ENCODE measurements around the gene MUC7.
"Not testable (repeated sequence)": the region's sequence is repeated elsewhere in the genome, so short reads cannot be mapped to it uniquely, and the experiment has no call there.

Gene MUC7

DNA sequence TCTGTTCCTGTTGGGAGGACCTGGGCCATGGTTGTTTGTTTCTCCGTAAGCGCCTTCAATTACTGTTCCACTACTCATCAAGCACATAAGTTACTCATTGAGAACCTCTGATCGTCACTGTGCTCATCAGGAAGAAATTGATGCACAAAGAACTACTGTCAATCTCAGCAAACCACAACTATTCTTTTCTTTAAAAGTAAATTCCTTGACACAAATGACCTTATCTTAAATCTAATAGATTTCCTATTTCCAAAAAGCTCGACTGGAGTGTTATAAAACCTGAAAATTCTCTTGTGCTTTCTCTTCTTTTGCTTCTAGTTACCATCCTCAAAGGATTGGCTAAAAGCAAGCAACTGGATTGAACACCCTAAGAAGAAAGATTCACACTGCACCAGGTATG is at the start of gene MUC7:
MUC7 (plus strand) TSS at position 301 of the 400 bp plus-strand sequence. CDS start 1,825 bp downstream, outside the sequence.
- DNase-seq (ENCODE audit: low read depth): no peak

- DNase-seq (ENCODE audit: low read depth): no peak
These were observed 46.7 kb upstream of the MUC7 start for GRCh38 chr4:70425306-70425705.

- DNase-seq (ENCODE audit: low read depth): no peak
These were observed 45.2 kb upstream of the MUC7 start for GRCh38 chr4:70426789-70427188.

GRCh38 chr4:70437197-70437596 is 34.8 kb upstream of the MUC7 start:
- DNase-seq (ENCODE audit: low read depth): no peak

DNA sequence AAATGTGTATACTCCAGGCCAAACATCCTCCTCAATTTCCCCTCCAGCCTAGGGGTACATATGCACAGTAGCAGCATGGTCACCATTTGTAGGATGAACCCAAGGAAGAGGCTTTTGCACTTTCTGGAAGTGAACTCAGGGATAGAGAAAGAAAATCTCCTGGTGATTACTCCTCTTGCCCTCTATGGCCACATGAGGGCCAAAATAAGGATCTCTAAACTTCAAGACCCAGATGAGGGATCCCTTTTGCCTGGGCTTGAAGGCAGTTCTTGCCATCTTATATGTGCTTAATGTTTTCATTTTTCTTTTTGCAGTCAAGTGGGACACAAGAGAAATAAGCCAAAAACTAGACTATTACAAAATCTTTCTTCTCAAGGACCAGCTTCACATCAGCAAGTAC is 29.5 kb upstream of the MUC7 start:
- no peak for DNase-seq (ENCODE audit: low read depth)

GRCh38 chr4:70443329-70443728 is 28.7 kb upstream of the MUC7 start:
- DNase-seq (ENCODE audit: low read depth): no peak

DNA sequence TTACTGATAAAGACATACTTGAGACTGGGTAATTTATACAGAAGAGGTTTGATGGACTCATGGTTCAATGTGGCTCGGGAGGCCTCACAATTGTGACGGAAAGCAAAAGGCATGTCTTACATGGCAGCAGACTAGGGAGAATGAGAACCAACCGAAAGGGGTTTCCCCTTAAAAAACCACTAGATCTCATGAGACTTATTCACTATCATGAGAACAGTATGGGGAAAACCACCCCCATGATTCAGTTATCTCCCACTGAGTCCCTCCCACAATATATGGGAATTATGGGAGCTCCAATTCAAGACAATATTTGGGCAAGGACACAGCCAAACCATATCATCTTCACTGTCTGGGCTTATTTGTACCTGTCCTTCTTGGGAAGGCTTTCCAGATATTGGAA is 22.8 kb upstream of the MUC7 start:
- no peak for DNase-seq (ENCODE audit: low read depth)

- no peak for DNase-seq (ENCODE audit: low read depth)
These were observed 19.1 kb upstream of the MUC7 start for GRCh38 chr4:70452946-70453345.

GRCh38 chr4:70463335-70463734 is 8.7 kb upstream of the MUC7 start:
- no peak for DNase-seq (ENCODE audit: low read depth)

DNA sequence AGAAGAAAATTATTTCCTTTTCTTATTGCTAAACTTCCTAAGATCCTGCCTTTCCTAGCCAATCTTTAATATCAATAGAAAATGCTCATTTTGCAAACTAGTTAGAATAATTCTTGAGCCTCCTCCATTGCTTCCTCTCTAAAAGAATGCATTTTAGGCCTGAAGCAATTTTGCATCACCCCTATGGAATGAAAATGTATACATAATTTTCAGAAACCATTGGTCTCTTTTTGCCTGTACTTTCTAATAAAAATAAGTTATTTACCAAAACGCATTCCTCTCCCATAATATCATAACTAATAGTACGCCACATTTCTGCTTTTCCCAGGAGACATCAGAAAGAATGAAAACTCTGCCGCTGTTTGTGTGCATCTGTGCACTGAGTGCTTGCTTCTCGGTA is 1.7 kb downstream of the MUC7 start:
- no peak for DNase-seq (ENCODE audit: low read depth)

DNA sequence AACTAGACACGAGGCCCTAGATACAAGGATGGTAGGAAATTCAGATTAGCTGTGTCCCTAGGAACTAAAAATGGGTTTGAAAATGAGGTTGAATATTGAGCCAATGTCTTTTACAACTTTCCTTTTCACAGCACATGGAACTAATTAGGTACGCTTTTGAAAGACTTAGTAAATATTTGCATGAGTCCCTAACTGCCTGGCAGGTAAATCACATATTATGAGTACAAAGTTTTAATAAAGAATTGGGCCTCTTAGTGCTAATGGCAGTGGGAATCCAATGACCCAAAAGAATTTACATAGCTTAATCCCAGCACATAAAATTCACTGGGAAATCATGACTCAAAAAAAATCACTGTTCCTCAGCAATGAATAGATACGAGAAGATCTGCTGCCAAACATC is 16.8 kb downstream of the MUC7 start:
- no peak for DNase-seq (ENCODE audit: low read depth)

DNA sequence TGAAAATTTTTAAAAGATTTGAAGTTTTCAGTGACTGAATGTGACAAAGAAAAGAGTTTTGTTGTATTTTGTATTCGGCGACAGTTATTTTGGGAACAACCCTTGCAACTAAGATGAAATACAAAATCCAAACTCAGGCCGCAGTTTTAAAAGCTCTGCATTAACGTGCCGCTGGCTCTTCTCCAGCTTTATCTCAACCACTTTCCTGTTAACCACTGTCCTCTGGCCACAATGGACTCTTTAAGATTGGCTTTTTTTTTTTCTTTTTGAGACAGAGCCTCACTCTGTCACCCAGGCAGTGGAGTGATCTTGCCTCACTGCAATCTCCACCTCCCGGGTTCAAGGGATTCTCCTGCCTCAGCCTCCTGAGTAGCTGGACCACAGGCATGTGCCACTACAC is 24.2 kb downstream of the MUC7 start:
- DNase-seq (ENCODE audit: low read depth): no peak

DNA sequence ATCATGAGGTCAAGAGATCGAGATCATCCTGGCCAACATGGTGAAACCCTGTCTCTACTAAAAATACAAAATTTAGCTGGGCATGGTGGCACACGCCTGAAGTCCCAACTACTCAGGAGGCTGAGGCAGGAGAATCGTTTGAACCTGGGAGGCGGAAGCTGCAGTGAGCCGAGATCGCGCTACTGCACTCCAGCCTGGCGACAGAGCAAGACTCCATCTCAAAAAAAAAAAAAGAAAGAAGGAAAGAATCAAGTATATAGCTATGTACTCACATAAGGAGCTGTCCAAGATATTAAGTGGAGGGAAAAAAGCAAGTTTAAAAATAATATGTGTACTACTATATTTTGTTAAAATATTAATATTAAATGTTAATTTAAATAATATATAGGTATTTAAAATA is 29.8 kb downstream of the MUC7 start:
- DNase-seq (ENCODE audit: low read depth): not testable (repeated sequence)

DNA sequence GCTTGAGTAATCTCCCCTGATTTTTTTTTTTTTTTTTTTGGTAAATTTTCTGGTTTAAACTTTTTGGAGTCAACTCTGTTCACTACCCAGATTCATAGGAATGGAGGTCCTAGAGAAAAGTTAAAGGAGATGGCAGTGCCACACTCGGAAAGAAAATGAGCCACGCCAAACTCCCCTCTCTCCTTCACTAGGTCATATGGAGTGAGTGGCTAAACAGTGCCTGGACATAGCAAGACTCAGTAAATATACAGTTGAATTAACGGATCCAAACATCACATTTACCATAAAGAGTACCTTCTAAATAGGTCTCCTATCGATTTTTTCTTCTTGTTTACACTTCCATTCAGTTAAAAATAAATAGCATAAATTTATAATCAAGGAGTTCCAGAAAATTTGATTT is 32.7 kb downstream of the MUC7 start:
- no peak for DNase-seq (ENCODE audit: low read depth)

GRCh38 chr4:70505151-70505748 is 33.3 kb downstream of the MUC7 start:
- DNase-seq (ENCODE audit: low read depth): peak; percentile 1

- no peak for DNase-seq (ENCODE audit: low read depth)
These were observed 36.8 kb downstream of the MUC7 start for GRCh38 chr4:70508801-70509200.

- DNase-seq (ENCODE audit: low read depth): no peak
These were observed 39.4 kb downstream of the MUC7 start for GRCh38 chr4:70511365-70511764.

DNA sequence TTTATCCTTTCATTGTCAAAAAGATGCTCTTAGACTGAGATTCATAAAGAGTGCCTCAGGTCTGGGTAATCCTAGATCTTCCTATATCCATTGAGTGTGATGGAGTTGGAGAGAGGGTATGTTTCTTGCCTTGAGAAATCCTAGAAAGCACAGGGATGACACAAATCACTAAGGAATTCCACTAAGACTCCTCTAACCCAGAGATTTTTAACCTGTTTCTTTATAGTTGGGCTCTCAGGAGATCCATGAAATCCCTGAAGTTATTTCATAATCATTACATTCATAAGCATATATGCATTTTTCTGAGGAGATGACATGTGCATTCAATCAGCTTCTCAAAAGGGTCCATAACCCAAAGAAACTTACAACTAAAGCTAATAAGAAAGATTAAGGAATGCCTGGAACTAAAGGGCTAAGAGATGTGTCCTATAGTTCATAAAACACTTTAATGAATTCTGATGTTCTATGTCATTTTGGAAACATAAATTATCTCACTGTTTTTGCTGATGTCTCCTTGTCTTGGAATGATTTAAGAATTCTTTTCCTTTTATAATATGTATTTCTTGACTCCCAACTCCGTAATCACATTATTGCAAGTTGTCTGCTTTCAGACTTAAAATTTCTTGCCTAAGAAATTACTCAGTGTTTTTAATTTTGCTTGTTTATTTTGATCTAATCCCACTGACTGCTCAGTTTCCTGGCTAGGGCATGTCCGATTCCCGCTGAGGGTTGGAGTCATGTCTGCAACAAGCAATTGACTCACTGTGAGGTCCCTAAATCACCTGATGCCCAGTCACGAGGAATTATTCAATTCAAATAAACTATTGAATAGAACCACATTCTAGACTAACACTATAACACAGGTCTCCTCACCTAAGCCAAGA is 43.6 kb downstream of the MUC7 start:
- no peak for DNase-seq (ENCODE audit: low read depth)

DNA sequence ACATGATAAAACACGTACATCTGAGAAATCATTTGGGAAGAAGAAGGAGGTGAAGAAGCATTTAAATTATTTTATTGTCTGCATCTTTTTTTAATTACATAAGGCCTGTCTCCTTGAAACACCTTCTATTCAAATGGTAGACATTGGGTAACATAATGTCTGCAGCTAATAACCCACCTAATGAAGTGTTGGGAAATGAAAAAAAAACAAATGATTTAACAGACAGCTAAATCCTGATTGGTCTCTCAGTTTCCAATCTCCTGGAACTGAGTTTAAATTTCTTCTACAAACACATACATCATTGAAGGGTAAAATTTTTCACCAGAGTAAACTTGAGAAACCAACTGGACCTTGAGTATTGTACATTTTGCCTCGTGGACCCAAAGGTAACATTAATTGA is 46.3 kb downstream of the MUC7 start, which contains the start of gene AMTN:
AMTN (plus strand) TSS at position 301 of the 400 bp plus-strand sequence. CDS start 209 bp downstream, outside the sequence.
- DNase-seq (ENCODE audit: low read depth): no peak

GRCh38 chr4:70518716-70519115 is 46.7 kb downstream of the MUC7 start:
- no peak for DNase-seq (ENCODE audit: low read depth)

DNA sequence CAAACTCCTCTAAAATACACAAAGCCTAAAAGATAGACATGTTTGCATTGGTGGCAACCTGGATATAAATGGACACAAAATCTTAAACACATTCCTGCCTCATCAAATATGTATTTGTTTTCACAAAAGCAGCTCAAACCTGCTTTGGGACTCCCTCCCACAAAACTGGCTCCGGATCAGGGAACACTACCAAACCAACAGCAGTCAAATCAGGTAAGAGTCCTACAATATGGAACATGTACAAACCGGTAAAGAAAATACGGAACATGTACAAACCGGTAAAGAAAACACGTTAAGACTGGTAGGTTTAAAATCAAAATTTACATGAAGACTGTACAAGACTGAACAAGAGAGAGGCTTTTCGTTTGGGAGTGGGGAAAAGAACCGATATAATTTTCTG is 50.6 kb downstream of the MUC7 start:
- no peak for DNase-seq (ENCODE audit: low read depth)

- DNase-seq (ENCODE audit: low read depth): no peak
These were observed 59.0 kb downstream of the MUC7 start for GRCh38 chr4:70530997-70531396.

DNA sequence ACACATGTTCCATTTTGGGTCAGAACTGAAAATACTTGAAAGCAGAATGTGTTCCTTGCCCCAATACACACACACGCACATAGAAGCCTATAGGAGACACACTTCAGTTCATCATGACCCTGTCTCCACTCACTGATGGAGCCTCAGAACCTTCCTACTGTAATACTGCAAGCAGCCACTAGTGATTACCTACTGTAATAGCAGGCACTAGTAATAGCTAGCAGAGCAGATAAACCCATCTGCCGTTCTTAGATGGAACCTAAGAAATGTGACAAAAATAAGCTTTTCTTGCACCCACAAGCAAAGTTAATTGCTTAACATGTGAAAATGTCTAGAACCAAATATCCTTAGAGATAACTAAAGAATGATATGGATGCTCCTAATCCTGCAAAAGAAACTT is 60.0 kb downstream of the MUC7 start:
- DNase-seq (ENCODE audit: low read depth): no peak
